Measurements from ENCODE around the gene EIF4G3.

GRCh38 chr1:20884513-20884912 lies 292.2 kb downstream of the EIF4G3 start:
- TF ChIP-seq CTCF (IDR thresholded peaks at IDR 0.05), result no peak
- no peak for TF ChIP-seq POLR2A (IDR thresholded peaks at IDR 0.05)
